ENCODE results near the gene KNTC1. TPM values are rescaled to one million over a fixed set of nuclear protein-coding genes. Genes with fewer than 3 reads are reported as not detected.

KNTC1 gene
- polyA plus RNA-seq, 2 donors: 9.6 to 22.9 TPM

GRCh38 chr12:122609732-122610131 is 82.7 kb downstream of the KNTC1 start:
- no peak overlapping the region for H3K27ac ChIP-seq (ENCODE audit: low read depth in 2 of 2, low read length in 1 of 2)
- H3K27me3 ChIP-seq (ENCODE audit: control insufficient read depth in 1 of 2, insufficient read depth in 2 of 2, low read length in 2 of 2): no peaks in the 10 kb centered on the region
- peaks cover 5 to 9% of the 10 kb centered on the region in 2 donors for H3K36me3 ChIP-seq (ENCODE audit: control insufficient read depth in 2 of 2, insufficient read depth in 2 of 2, low read length in 1 of 2)
- no peaks in the 10 kb centered on the region for H3K9me3 ChIP-seq (ENCODE audit: control insufficient read depth in 2 of 2, insufficient read depth in 1 of 2, low read depth in 1 of 2, low read length in 1 of 2)
- H3K4me3 ChIP-seq (ENCODE audit: low read depth in 1 of 2, low read length in 2 of 2): no peak overlapping the region
- peaks cover 0 to 3% of the 10 kb centered on the region in 2 donors for H3K4me1 ChIP-seq (ENCODE audit: control insufficient read depth in 2 of 2, insufficient read depth in 2 of 2, low read length in 1 of 2)
- WGBS, 2 donors: 76 to 79% methylated on average over 3 of the region's 3 CpGs

- Histone ChIP-seq H3K36me3 (ENCODE audit: control insufficient read depth in 2 of 2, insufficient read depth in 2 of 2, low read length in 1 of 2) (peaks cover 5 to 9% of the 10 kb centered on the region in 2 donors), H3K27ac (ENCODE audit: low read depth in 2 of 2, low read length in 1 of 2) (no peak overlapping the region), H3K27me3 (ENCODE audit: control insufficient read depth in 1 of 2, insufficient read depth in 2 of 2, low read length in 2 of 2) (no peaks in the 10 kb centered on the region), H3K4me1 (ENCODE audit: control insufficient read depth in 2 of 2, insufficient read depth in 2 of 2, low read length in 1 of 2) (peaks cover 0 to 3% of the 10 kb centered on the region in 2 donors), H3K4me3 (ENCODE audit: low read depth in 1 of 2, low read length in 2 of 2) (no peak overlapping the region), H3K9me3 (ENCODE audit: control insufficient read depth in 2 of 2, insufficient read depth in 1 of 2, low read depth in 1 of 2, low read length in 1 of 2) (no peaks in the 10 kb centered on the region)
- 82 to 85% methylated on average over 5 of the region's 5 CpGs for WGBS, 2 donors
Measured at GRCh38 chr12:122610207-122610606, 83.2 kb downstream of the KNTC1 start.

- Histone ChIP-seq H3K9me3 (ENCODE audit: control insufficient read depth in 2 of 2, insufficient read depth in 1 of 2, low read depth in 1 of 2, low read length in 1 of 2) (no peaks in the 10 kb centered on the region), H3K27ac (ENCODE audit: low read depth in 2 of 2, low read length in 1 of 2) (no peak overlapping the region), H3K36me3 (ENCODE audit: control insufficient read depth in 2 of 2, insufficient read depth in 2 of 2, low read length in 1 of 2) (peaks cover 5 to 9% of the 10 kb centered on the region in 2 donors), H3K27me3 (ENCODE audit: control insufficient read depth in 1 of 2, insufficient read depth in 2 of 2, low read length in 2 of 2) (no peaks in the 10 kb centered on the region), H3K4me3 (ENCODE audit: low read depth in 1 of 2, low read length in 2 of 2) (no peak overlapping the region), H3K4me1 (ENCODE audit: control insufficient read depth in 2 of 2, insufficient read depth in 2 of 2, low read length in 1 of 2) (peaks cover 0 to 3% of the 10 kb centered on the region in 2 donors)
- 66 to 82% methylated on average over 2 of the region's 2 CpGs for WGBS, 2 donors
Measured at GRCh38 chr12:122610911-122611310, 83.9 kb downstream of the KNTC1 start.

- Histone ChIP-seq H3K9me3 (ENCODE audit: control insufficient read depth in 2 of 2, insufficient read depth in 1 of 2, low read depth in 1 of 2, low read length in 1 of 2) (no peaks in the 10 kb centered on the region), H3K36me3 (ENCODE audit: control insufficient read depth in 2 of 2, insufficient read depth in 2 of 2, low read length in 1 of 2) (peaks cover 5 to 9% of the 10 kb centered on the region in 2 donors), H3K27ac (ENCODE audit: low read depth in 2 of 2, low read length in 1 of 2) (peak overlapping the region in 1 of 2 donors; percentile 41), H3K4me3 (ENCODE audit: low read depth in 1 of 2, low read length in 2 of 2) (no peak overlapping the region), H3K27me3 (ENCODE audit: control insufficient read depth in 1 of 2, insufficient read depth in 2 of 2, low read length in 2 of 2) (no peaks in the 10 kb centered on the region), H3K4me1 (ENCODE audit: control insufficient read depth in 2 of 2, insufficient read depth in 2 of 2, low read length in 1 of 2) (peaks cover 0 to 3% of the 10 kb centered on the region in 2 donors)
- whole genome bisulfite sequencing, 2 donors: 69 to 76% methylated on average over 1 of the region's 1 CpG
Measured at GRCh38 chr12:122614839-122615238, 87.8 kb downstream of the KNTC1 start.

- Histone ChIP-seq H3K9me3 (ENCODE audit: control insufficient read depth in 2 of 2, insufficient read depth in 1 of 2, low read depth in 1 of 2, low read length in 1 of 2) (no peaks in the 10 kb centered on the region), H3K36me3 (ENCODE audit: control insufficient read depth in 2 of 2, insufficient read depth in 2 of 2, low read length in 1 of 2) (peaks cover 4 to 9% of the 10 kb centered on the region in 2 donors), H3K27ac (ENCODE audit: low read depth in 2 of 2, low read length in 1 of 2) (no peak overlapping the region), H3K4me3 (ENCODE audit: low read depth in 1 of 2, low read length in 2 of 2) (no peak overlapping the region), H3K4me1 (ENCODE audit: control insufficient read depth in 2 of 2, insufficient read depth in 2 of 2, low read length in 1 of 2) (peaks cover 0 to 3% of the 10 kb centered on the region in 2 donors), H3K27me3 (ENCODE audit: control insufficient read depth in 1 of 2, insufficient read depth in 2 of 2, low read length in 2 of 2) (no peaks in the 10 kb centered on the region)
- 75 to 76% methylated on average over 4 of the region's 4 CpGs for WGBS, 2 donors
Measured at GRCh38 chr12:122615780-122616179, 88.7 kb downstream of the KNTC1 start.

GRCh38 chr12:122635471-122635870 is 108.4 kb downstream of the KNTC1 start:
- 65 to 77% methylated on average over 5 of the region's 5 CpGs for WGBS, 2 donors
- no peak overlapping the region for H3K4me3 ChIP-seq (ENCODE audit: low read depth in 1 of 2, low read length in 2 of 2)
- no peaks in the 10 kb centered on the region for H3K9me3 ChIP-seq (ENCODE audit: control insufficient read depth in 2 of 2, insufficient read depth in 1 of 2, low read depth in 1 of 2, low read length in 1 of 2)

GRCh38 chr12:122643207-122643805 is 116.3 kb downstream of the KNTC1 start:
- H3K4me3 ChIP-seq (ENCODE audit: low read depth in 1 of 2, low read length in 2 of 2): no peak overlapping the region
- H3K36me3 ChIP-seq (ENCODE audit: control insufficient read depth in 2 of 2, insufficient read depth in 2 of 2, low read length in 1 of 2): no peaks in the 10 kb centered on the region
- 84 to 87% methylated on average over 7 of the region's 7 CpGs for WGBS, 2 donors
- no peak overlapping the region for H3K27ac ChIP-seq (ENCODE audit: low read depth in 2 of 2, low read length in 1 of 2)
- H3K9me3 ChIP-seq (ENCODE audit: control insufficient read depth in 2 of 2, insufficient read depth in 1 of 2, low read depth in 1 of 2, low read length in 1 of 2): no peaks in the 10 kb centered on the region
- no peaks in the 10 kb centered on the region for H3K4me1 ChIP-seq (ENCODE audit: control insufficient read depth in 2 of 2, insufficient read depth in 2 of 2, low read length in 1 of 2)
- H3K27me3 ChIP-seq (ENCODE audit: control insufficient read depth in 1 of 2, insufficient read depth in 2 of 2, low read length in 2 of 2): no peaks in the 10 kb centered on the region

More at GRCh38 chr12:122635471-122635870, 108.4 kb downstream of the KNTC1 start:
- no peaks in the 10 kb centered on the region for H3K4me1 ChIP-seq (ENCODE audit: control insufficient read depth in 2 of 2, insufficient read depth in 2 of 2, low read length in 1 of 2)
- H3K27me3 ChIP-seq (ENCODE audit: control insufficient read depth in 1 of 2, insufficient read depth in 2 of 2, low read length in 2 of 2): no peaks in the 10 kb centered on the region
- H3K36me3 ChIP-seq (ENCODE audit: control insufficient read depth in 2 of 2, insufficient read depth in 2 of 2, low read length in 1 of 2): no peaks in the 10 kb centered on the region
- no peak overlapping the region for H3K27ac ChIP-seq (ENCODE audit: low read depth in 2 of 2, low read length in 1 of 2)

GRCh38 chr12:122646517-122647217 is 119.6 kb downstream of the KNTC1 start:
- Histone ChIP-seq H3K27ac (ENCODE audit: low read depth in 2 of 2, low read length in 1 of 2) (no peak overlapping the region), H3K9me3 (ENCODE audit: control insufficient read depth in 2 of 2, insufficient read depth in 1 of 2, low read depth in 1 of 2, low read length in 1 of 2) (no peaks in the 10 kb centered on the region), H3K4me3 (ENCODE audit: low read depth in 1 of 2, low read length in 2 of 2) (no peak overlapping the region), H3K4me1 (ENCODE audit: control insufficient read depth in 2 of 2, insufficient read depth in 2 of 2, low read length in 1 of 2) (peaks cover 0 to 2% of the 10 kb centered on the region in 2 donors), H3K27me3 (ENCODE audit: control insufficient read depth in 1 of 2, insufficient read depth in 2 of 2, low read length in 2 of 2) (no peaks in the 10 kb centered on the region), H3K36me3 (ENCODE audit: control insufficient read depth in 2 of 2, insufficient read depth in 2 of 2, low read length in 1 of 2) (no peaks in the 10 kb centered on the region)
- WGBS, 2 donors: 54 to 59% methylated on average over 8 of the region's 8 CpGs

- WGBS, 2 donors: 50% methylated on average over 11 of the region's 11 CpGs
- Histone ChIP-seq H3K27ac (ENCODE audit: low read depth in 2 of 2, low read length in 1 of 2) (peak overlapping the region; percentile 76 to 92), H3K4me1 (ENCODE audit: control insufficient read depth in 2 of 2, insufficient read depth in 2 of 2, low read length in 1 of 2) (peaks cover 0 to 2% of the 10 kb centered on the region in 2 donors), H3K9me3 (ENCODE audit: control insufficient read depth in 2 of 2, insufficient read depth in 1 of 2, low read depth in 1 of 2, low read length in 1 of 2) (no peaks in the 10 kb centered on the region), H3K36me3 (ENCODE audit: control insufficient read depth in 2 of 2, insufficient read depth in 2 of 2, low read length in 1 of 2) (no peaks in the 10 kb centered on the region), H3K27me3 (ENCODE audit: control insufficient read depth in 1 of 2, insufficient read depth in 2 of 2, low read length in 2 of 2) (no peaks in the 10 kb centered on the region), H3K4me3 (ENCODE audit: low read depth in 1 of 2, low read length in 2 of 2) (no peak overlapping the region)
Measured at GRCh38 chr12:122651520-122652224, 124.6 kb downstream of the KNTC1 start.

Data from esophagus (tissue), 2 donors.